IMR-90 (cell line): ENCODE results near the gene FBXW12.
"Not testable (repeated sequence)": the region's sequence is repeated elsewhere in the genome, so short reads cannot be mapped to it uniquely, and the experiment has no call there.

Experiments used
- BHLHE40 ChIP-seq: fragments of 150-350 bp; IDR thresholded peaks from 2 replicates; pipeline ENCODE4 v1.6.1; 2016; ENCODE audit warnings: mild to moderate bottlenecking, low read depth, low read length
- CEBPB ChIP-seq: IDR thresholded peaks from 2 replicates; pipeline ENCODE4 v1.6.1; 2012; ENCODE audit warnings: low read depth, low read length, improper control_type of control experiment
- CHD1 ChIP-seq: IDR thresholded peaks from 2 replicates; pipeline ENCODE4 v1.6.1; 2012; ENCODE audit warnings: low read depth, low read length, improper control_type of control experiment
- FOS ChIP-seq: fragments of 150-350 bp; IDR thresholded peaks from 2 replicates; pipeline ENCODE4 v1.6.1; 2016; ENCODE audit warnings: low read depth, low read length
- MAFK ChIP-seq: IDR thresholded peaks from 2 replicates; pipeline ENCODE4 v1.6.1; 2012; ENCODE audit warnings: low read depth, low read length, improper control_type of control experiment
- MXI1 ChIP-seq: IDR thresholded peaks from 2 replicates; pipeline ENCODE4 v1.6.1; 2012; ENCODE audit warnings: low read depth, mild to moderate bottlenecking, low read length, moderate library complexity, borderline replicate concordance
- NFE2L2 ChIP-seq: fragments of 150-350 bp; IDR thresholded peaks from 2 replicates; pipeline ENCODE4 v1.6.1; 2016; ENCODE audit warnings: low read depth, mild to moderate bottlenecking, low read length
- POLR2A ChIP-seq: IDR thresholded peaks from 2 replicates; pipeline ENCODE4 v1.6.1; 2012; ENCODE audit warnings: mild to moderate bottlenecking, low read depth, low read length
- RAD21 ChIP-seq: IDR thresholded peaks from 2 replicates; pipeline ENCODE4 v1.6.1; 2012; ENCODE audit warnings: low read length, improper control_type of control experiment
- RCOR1 ChIP-seq: IDR thresholded peaks from 2 replicates; pipeline ENCODE4 v1.6.1; 2012; ENCODE audit warnings: mild to moderate bottlenecking, low read length, improper control_type of control experiment; ENCODE audit not compliant: insufficient replicate concordance
- TF ChIP-seq, protein P1 (sequence below): conservative IDR thresholded peaks from 2 replicates; pipeline ENCODE4 v1.5.1; 2012; ENCODE audit warnings: mild to moderate bottlenecking, low read depth, low read length, improper control_type of control experiment
- TF ChIP-seq, protein P2 (sequence below): fragments of 150-350 bp; IDR thresholded peaks from 2 replicates; pipeline ENCODE4 v1.6.1; 2017; ENCODE audit warnings: mild to moderate bottlenecking, antibody characterized with exemption, low read length, low read depth
- TF ChIP-seq, protein P3 (sequence below): fragments of 150-350 bp; IDR thresholded peaks from 2 replicates; pipeline ENCODE4 v1.6.1; 2016; ENCODE audit warnings: low read depth, mild to moderate bottlenecking, low read length, moderate library complexity, borderline replicate concordance

DNA sequence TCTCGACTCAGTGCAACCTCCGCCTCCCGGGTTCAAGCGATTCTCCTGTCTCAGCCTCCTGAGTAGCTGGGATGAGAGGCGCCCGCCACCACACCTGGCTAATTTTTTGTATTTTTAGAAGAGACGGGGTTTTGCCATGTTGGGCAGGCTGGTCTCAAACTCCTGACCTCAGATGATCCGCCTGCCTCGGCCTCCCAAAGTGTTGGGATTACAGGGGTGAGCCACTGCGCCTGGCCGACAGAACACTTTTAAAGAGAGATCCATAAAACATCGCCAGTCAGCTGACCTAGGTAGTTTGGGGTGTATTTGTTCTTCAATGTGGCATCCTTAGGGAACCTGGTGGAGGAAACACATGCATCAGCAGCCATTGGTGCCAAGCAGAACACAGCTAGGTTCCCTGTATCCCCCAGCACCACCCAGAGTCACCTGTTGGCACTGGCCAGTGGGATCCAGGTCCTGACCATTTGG is 29.4 kb downstream of the FBXW12 start:
- TF ChIP-seq, protein P1, sequence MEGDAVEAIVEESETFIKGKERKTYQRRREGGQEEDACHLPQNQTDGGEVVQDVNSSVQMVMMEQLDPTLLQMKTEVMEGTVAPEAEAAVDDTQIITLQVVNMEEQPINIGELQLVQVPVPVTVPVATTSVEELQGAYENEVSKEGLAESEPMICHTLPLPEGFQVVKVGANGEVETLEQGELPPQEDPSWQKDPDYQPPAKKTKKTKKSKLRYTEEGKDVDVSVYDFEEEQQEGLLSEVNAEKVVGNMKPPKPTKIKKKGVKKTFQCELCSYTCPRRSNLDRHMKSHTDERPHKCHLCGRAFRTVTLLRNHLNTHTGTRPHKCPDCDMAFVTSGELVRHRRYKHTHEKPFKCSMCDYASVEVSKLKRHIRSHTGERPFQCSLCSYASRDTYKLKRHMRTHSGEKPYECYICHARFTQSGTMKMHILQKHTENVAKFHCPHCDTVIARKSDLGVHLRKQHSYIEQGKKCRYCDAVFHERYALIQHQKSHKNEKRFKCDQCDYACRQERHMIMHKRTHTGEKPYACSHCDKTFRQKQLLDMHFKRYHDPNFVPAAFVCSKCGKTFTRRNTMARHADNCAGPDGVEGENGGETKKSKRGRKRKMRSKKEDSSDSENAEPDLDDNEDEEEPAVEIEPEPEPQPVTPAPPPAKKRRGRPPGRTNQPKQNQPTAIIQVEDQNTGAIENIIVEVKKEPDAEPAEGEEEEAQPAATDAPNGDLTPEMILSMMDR, result not testable (repeated sequence)
- not testable (repeated sequence) for TF ChIP-seq NFE2L2, RAD21, MXI1, POLR2A, BHLHE40, CHD1, MAFK, FOS, CEBPB, RCOR1
- TF ChIP-seq, protein P2, sequence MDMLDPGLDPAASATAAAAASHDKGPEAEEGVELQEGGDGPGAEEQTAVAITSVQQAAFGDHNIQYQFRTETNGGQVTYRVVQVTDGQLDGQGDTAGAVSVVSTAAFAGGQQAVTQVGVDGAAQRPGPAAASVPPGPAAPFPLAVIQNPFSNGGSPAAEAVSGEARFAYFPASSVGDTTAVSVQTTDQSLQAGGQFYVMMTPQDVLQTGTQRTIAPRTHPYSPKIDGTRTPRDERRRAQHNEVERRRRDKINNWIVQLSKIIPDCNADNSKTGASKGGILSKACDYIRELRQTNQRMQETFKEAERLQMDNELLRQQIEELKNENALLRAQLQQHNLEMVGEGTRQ, result not testable (repeated sequence)
- TF ChIP-seq, protein P3, sequence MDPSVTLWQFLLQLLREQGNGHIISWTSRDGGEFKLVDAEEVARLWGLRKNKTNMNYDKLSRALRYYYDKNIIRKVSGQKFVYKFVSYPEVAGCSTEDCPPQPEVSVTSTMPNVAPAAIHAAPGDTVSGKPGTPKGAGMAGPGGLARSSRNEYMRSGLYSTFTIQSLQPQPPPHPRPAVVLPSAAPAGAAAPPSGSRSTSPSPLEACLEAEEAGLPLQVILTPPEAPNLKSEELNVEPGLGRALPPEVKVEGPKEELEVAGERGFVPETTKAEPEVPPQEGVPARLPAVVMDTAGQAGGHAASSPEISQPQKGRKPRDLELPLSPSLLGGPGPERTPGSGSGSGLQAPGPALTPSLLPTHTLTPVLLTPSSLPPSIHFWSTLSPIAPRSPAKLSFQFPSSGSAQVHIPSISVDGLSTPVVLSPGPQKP, result not testable (repeated sequence)
